Measurements from ENCODE around the gene TRAPPC13. TPM values are rescaled to one million over a fixed set of nuclear protein-coding genes. Genes with fewer than 3 reads are reported as not detected.

TRAPPC13 gene
- total and polyA plus RNA-seq, 2 of the 4 experiments (the other 2 are of a cell fraction), result 10.1 to 17.2 TPM

DNA sequence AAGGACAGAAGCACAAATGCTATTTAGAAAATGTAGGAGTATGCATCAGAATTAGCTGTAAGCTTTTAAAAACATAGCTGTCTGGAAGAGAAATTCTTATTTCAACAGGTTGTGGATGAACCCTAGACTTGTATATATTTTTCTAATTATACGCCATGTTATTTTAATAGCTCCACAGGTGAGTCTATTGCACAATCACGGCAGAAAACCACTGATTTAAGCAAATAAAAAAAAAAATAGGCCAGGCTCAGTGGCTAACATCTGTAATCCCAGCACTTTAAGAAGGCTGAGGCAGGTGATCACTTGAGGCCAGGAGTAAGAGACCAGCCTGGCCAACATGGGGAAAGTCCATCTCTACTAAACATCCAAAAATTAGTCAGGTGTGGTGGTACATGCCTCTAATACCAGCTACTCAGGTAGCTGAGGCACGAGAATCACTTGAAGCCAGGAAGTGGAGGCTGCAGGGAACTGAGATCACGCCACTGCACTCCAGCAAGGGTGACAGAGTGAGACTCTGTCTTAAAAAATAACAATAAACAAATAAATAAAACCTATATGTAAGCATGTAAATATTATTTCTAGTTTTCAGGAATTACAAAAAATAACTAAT, 12.4 kb upstream of the TRAPPC13 start:
- H2BK15ac ChIP-seq (ENCODE audit: low read depth, low read length), result no peak overlapping the region
- CTCF ChIA-PET, result no interaction called here
- no peaks in the 10 kb centered on the region for H3K9me3 ChIP-seq (ENCODE audit: control insufficient read depth, insufficient read depth, low read length)
- no peak overlapping the region for H3K4ac ChIP-seq (ENCODE audit: low read depth, low read length)
- dilution Hi-C loops (cut with HindIII; ENCODE audit: low sequenced_read_pairs, unreplicated experiment), result no loop called here
- no TSS peak for BruUV-seq (replicated peaks)
- peaks cover 28% of the 10 kb centered on the region for H3K36me3 ChIP-seq (ENCODE audit: control insufficient read depth, insufficient read depth, low read length)
- no peak for ATAC-seq (ENCODE audit: low read depth)
- H4K5ac ChIP-seq (ENCODE audit: low read depth, low read length), result no peak overlapping the region
- 0 out of 2 replicates have a peak, but pooled peaks cover 2% of the 10 kb centered on the region for H3K9me1 ChIP-seq (ENCODE audit: insufficient read depth, low read length)
- no peak overlapping the region for H2BK20ac ChIP-seq (ENCODE audit: low read depth, low read length)
- in situ Hi-C loops (cut with MboI; ENCODE audit: low sequenced_read_pairs), result no loop called here
- H3K9ac ChIP-seq (ENCODE audit: low read depth, low read length), result no peak overlapping the region
- no peak overlapping the region for H4K91ac ChIP-seq (ENCODE audit: insufficient read depth, low read depth, low read length)
- H3K79me1 ChIP-seq (ENCODE audit: low read depth in 1 of 2, low read length in 2 of 2), result peaks cover 8 to 13% of the 10 kb centered on the region in 2 experiments; a peak in 3 of 4 replicates
- TF ChIP-seq NFE2L2 (IDR thresholded peaks at IDR 0.05; ENCODE audit: low read depth, low read length), result no peak
- peak; percentile 58 for TF ChIP-seq CEBPB (IDR thresholded peaks at IDR 0.05; ENCODE audit: low read depth, low read length)
- no peak overlapping the region for H3K4me3 ChIP-seq (ENCODE audit: insufficient read depth, low read depth, low read length)
- no peaks in the 10 kb centered on the region for H3K27me3 ChIP-seq (ENCODE audit: control insufficient read depth, insufficient read depth, low read length)
- no peak overlapping the region for H3K56ac ChIP-seq (ENCODE audit: extremely low read depth, insufficient read depth, low read length)
- no peaks in the 10 kb centered on the region; the same call in 1 of the 2 replicates for H4K20me1 ChIP-seq (ENCODE audit: insufficient read depth, low read length)
- POLR2A ChIA-PET (ENCODE audit: unreplicated experiment), result no interaction called here
- H3K4me2 ChIP-seq (ENCODE audit: low read depth, low read length), result no peak overlapping the region
- no peak overlapping the region for H2AK5ac ChIP-seq (ENCODE audit: low read depth, low read length)
- intact Hi-C loops (cut with micrococcal nuclease), result no loop called here
- 67% methylated on average over 1 of the region's 4 CpGs; no CpG with 5 or more reads in 1 of the 2 experiments for WGBS, 2 experiments (ENCODE audit: extremely low coverage in 2 of 2, insufficient read length in 1 of 2)
- H3K4me1 ChIP-seq (ENCODE audit: control insufficient read depth, insufficient read depth, low read length), result no peaks in the 10 kb centered on the region
- no peak overlapping the region for H3K23ac ChIP-seq (ENCODE audit: low read depth, low read length)
- H2BK5ac ChIP-seq (ENCODE audit: low read depth, low read length, poor library complexity, severe bottlenecking), result no peak overlapping the region
- no peak overlapping the region for H3K18ac ChIP-seq (ENCODE audit: low read depth, low read length)
- H4K8ac ChIP-seq (ENCODE audit: low read depth in 2 of 2, low read length in 2 of 2), result no peak overlapping the region
- H2BK120ac ChIP-seq (ENCODE audit: low read depth, low read length), result no peak overlapping the region
- H2AK9ac ChIP-seq (replicated peaks; ENCODE audit: low read depth, low read length, poor library complexity), result no peak overlapping the region
- no peak overlapping the region for H2AFZ ChIP-seq (replicated peaks; ENCODE audit: low read length, poor library complexity)
- DNase-seq, result no peak
- no peak overlapping the region for H3K27ac ChIP-seq (ENCODE audit: insufficient read depth, low read length)
- H3K14ac ChIP-seq (replicated peaks; ENCODE audit: low read depth, low read length), result no peak overlapping the region
